HG03139 (cell line): Measurements from ENCODE around the gene CMTM3.
"Not testable (repeated sequence)": the region's sequence is repeated elsewhere in the genome, so short reads cannot be mapped to it uniquely, and the experiment has no call there.

Source experiments
- ATAC-seq: cut with Tn5 transposase; IDR thresholded peaks from one replicate; pipeline ENCODE4 v1.9.1; 2021; ENCODE audit not compliant: unreplicated experiment

Gene CMTM3

GRCh38 chr16:66608241-66609138 lies 4.0 kb downstream of the CMTM3 start:
- no peak for ATAC-seq

GRCh38 chr16:66609139-66609510 lies 4.6 kb downstream of the CMTM3 start:
- no peak for ATAC-seq

- no peak for ATAC-seq
These were observed 5.8 kb downstream of the CMTM3 start for GRCh38 chr16:66610111-66610820.

- ATAC-seq: not testable (repeated sequence)
These were observed 7.4 kb downstream of the CMTM3 start for GRCh38 chr16:66611911-66612310.

- no peak for ATAC-seq
These were observed 7.9 kb downstream of the CMTM3 start for GRCh38 chr16:66612422-66612821.

GRCh38 chr16:66614161-66614802 lies 9.8 kb downstream of the CMTM3 start:
- no peak for ATAC-seq

GRCh38 chr16:66616169-66616568 lies 11.7 kb downstream of the CMTM3 start:
- no peak for ATAC-seq

- ATAC-seq: no peak
These were observed 12.1 kb downstream of the CMTM3 start for GRCh38 chr16:66616592-66616991.

GRCh38 chr16:66617010-66617434 lies 12.5 kb downstream of the CMTM3 start:
- no peak for ATAC-seq

GRCh38 chr16:66617728-66618127 lies 13.2 kb downstream of the CMTM3 start:
- no peak for ATAC-seq

GRCh38 chr16:66618588-66619375 lies 14.3 kb downstream of the CMTM3 start:
- no peak for ATAC-seq

- ATAC-seq: no peak
These were observed 15.3 kb downstream of the CMTM3 start for GRCh38 chr16:66619534-66620428.

- no peak for ATAC-seq
These were observed 15.9 kb downstream of the CMTM3 start for GRCh38 chr16:66620429-66620795.

- ATAC-seq: no peak
These were observed 17.5 kb downstream of the CMTM3 start for GRCh38 chr16:66621973-66622372.

- no peak for ATAC-seq
These were observed 18.4 kb downstream of the CMTM3 start for GRCh38 chr16:66622863-66623262.

- ATAC-seq: no peak
These were observed 19.3 kb downstream of the CMTM3 start for GRCh38 chr16:66623755-66624154.

- ATAC-seq: not testable (repeated sequence)
These were observed 23.3 kb downstream of the CMTM3 start for GRCh38 chr16:66627611-66628378.

GRCh38 chr16:66629856-66630255 lies 25.4 kb downstream of the CMTM3 start:
- no peak for ATAC-seq

GRCh38 chr16:66630561-66631260 lies 26.2 kb downstream of the CMTM3 start:
- not testable (repeated sequence) for ATAC-seq
